K562 (cell line): Measurements from ENCODE around the gene LMNA. TPM values are rescaled to one million over a fixed set of nuclear protein-coding genes. Genes with fewer than 3 reads are reported as not detected.

Experiments used
- ATF7 ChIP-seq: fragments of 450-650 bp; IDR thresholded peaks from 2 replicates; pipeline ENCODE4 v1.7.1; 2014; ENCODE audit warnings: mild to moderate bottlenecking, moderate library complexity
- BCL6 ChIP-seq: fragments of 250-450 bp; sonication (Bioruptor Pico); IDR thresholded peaks from 2 replicates; pipeline ENCODE4 v1.4.0; 2020
- CBX5 ChIP-seq: IDR thresholded peaks from 2 replicates; pipeline ENCODE4 v1.6.1; 2014; ENCODE audit warnings: low read depth, borderline replicate concordance
- CREBBP ChIP-seq: IDR thresholded peaks from one replicate; pipeline ENCODE4 v1.6.1; 2012; ENCODE audit warnings: low read depth, mild to moderate bottlenecking, control low read depth, inconsistent platforms, low read length
- EHMT2 ChIP-seq: fragments of 450-650 bp; IDR thresholded peaks from 2 replicates; pipeline ENCODE4 v1.6.1; 2018; ENCODE audit warnings: antibody characterized with exemption
- ELK3 ChIP-seq: fragments of 450-650 bp; formaldehyde crosslinking; IDR thresholded peaks from 2 replicates; pipeline ENCODE4 v1.4.0; 2020; ENCODE audit warnings: mild to moderate bottlenecking
- HMG20B ChIP-seq: fragments of 250-450 bp; sonication (Bioruptor Pico); IDR thresholded peaks from 2 replicates; pipeline ENCODE4 v1.5.0; 2021; ENCODE audit warnings: mild to moderate bottlenecking
- IFI16 ChIP-seq: fragments of 250-450 bp; sonication (Bioruptor Pico); IDR thresholded peaks from 2 replicates; pipeline ENCODE4 v2.1.2; 2022; ENCODE audit warnings: mild to moderate bottlenecking, inconsistent platforms
- JUN ChIP-seq, 2 experiments: sonication (generic) in 1 of 2; formaldehyde crosslinking in 1 of 2; IDR thresholded peaks; 2 replicates each; pipeline versions ENCODE4 v1.6.1 to v1.8.0; 2012 to 2022; ENCODE audit warnings: borderline replicate concordance in 2 of 2, mild to moderate bottlenecking in 2 of 2, improper control_type of control experiment in 1 of 2, low read depth in 1 of 2, low read length in 1 of 2, missing genetic modification reagents in 1 of 2
- JUND ChIP-seq, 2 experiments: IDR thresholded peaks; 2 replicates in 1 of 2; 3 replicates in 1 of 2; pipeline ENCODE4 v1.6.1; 2011; ENCODE audit warnings: borderline replicate concordance in 2 of 2, low read depth in 2 of 2, low read length in 2 of 2, improper control_type of control experiment in 1 of 2, missing biosample characterization in 1 of 2, missing genetic modification characterization in 1 of 2, missing genetic modification reagents in 1 of 2
- LEF1 ChIP-seq: fragments of 450-650 bp; IDR thresholded peaks from 2 replicates; pipeline ENCODE4 v1.6.1; 2016; ENCODE audit warnings: mild to moderate bottlenecking
- NFIC ChIP-seq: fragments of 450-650 bp; IDR thresholded peaks from 2 replicates; pipeline ENCODE4 v1.6.1; 2017; ENCODE audit warnings: mild to moderate bottlenecking, inconsistent platforms
- NRF1 ChIP-seq, 2 experiments: fragments of 450-650 bp; IDR thresholded peaks in 1 of 2; conservative IDR thresholded peaks in 1 of 2; 2 replicates each; pipeline ENCODE4 v1.6.1; 2014; ENCODE audit warnings: mild to moderate bottlenecking in 2 of 2
- PRDM10 ChIP-seq: fragments of 450-650 bp; IDR thresholded peaks from 2 replicates; pipeline ENCODE4 v1.6.1; 2018; ENCODE audit not compliant: partially characterized antibody
- SMAD1 ChIP-seq: fragments of 150-350 bp; IDR thresholded peaks from 2 replicates; pipeline ENCODE4 v1.6.1; 2014; ENCODE audit warnings: low read length, low read depth; ENCODE audit not compliant: partially characterized antibody
- SMARCC2 ChIP-seq: fragments of 450-650 bp; IDR thresholded peaks from 2 replicates; pipeline ENCODE4 v1.6.1; 2017; ENCODE audit warnings: antibody characterized with exemption, moderate library complexity, mild to moderate bottlenecking, low read depth
- SUPT5H ChIP-seq: fragments of 450-650 bp; IDR thresholded peaks from 2 replicates; pipeline ENCODE4 v1.6.1; 2016
- TEAD1 ChIP-seq, 2 experiments: fragments of 450-650 bp in 1 of 2; sonication (generic) in 1 of 2; formaldehyde crosslinking; IDR thresholded peaks; 2 replicates each; pipeline versions ENCODE4 v1.4.0 to v1.8.0; 2020 to 2022; ENCODE audit warnings: mild to moderate bottlenecking in 2 of 2, missing genetic modification reagents in 1 of 2
- TRIM28 ChIP-seq: fragments of 450-650 bp; IDR thresholded peaks from 2 replicates; pipeline ENCODE4 v1.6.1; 2017
- XRCC4 ChIP-seq: IDR thresholded peaks from one replicate; pipeline ENCODE4 v1.6.1; 2011; ENCODE audit not compliant: insufficient read depth, insufficient read length; ENCODE audit errors: extremely low read depth
- YY1 ChIP-seq, 3 experiments: IDR thresholded peaks; 2 replicates each; pipeline ENCODE4 v1.6.1; 2011; ENCODE audit warnings: low read length in 2 of 3, mild to moderate bottlenecking in 2 of 3, moderate library complexity in 2 of 3, borderline replicate concordance in 1 of 3, control low read depth in 1 of 3, low read depth in 1 of 3; ENCODE audit not compliant: insufficient read depth in 3 of 3, insufficient replicate concordance in 2 of 3, control insufficient read depth in 1 of 3, insufficient read length in 1 of 3; ENCODE audit errors: extremely low read depth in 1 of 3
- ZNF124 ChIP-seq: sonication (generic); formaldehyde crosslinking; IDR thresholded peaks from 2 replicates; pipeline ENCODE4 v1.8.1; 2022; ENCODE audit warnings: missing genetic modification reagents
- ZNF140 ChIP-seq: fragments of 250-450 bp; sonication (Bioruptor Pico); IDR thresholded peaks from 2 replicates; pipeline ENCODE4 v1.8.0; 2021; ENCODE audit warnings: moderate library complexity, mild to moderate bottlenecking, inconsistent platforms
- ZNF717 ChIP-seq: fragments of 250-450 bp; sonication (Bioruptor Pico); IDR thresholded peaks from 2 replicates; pipeline ENCODE4 v1.5.0; 2021
- polyA plus RNA-seq, 8 experiments: library from polyadenylated mRNA; depleted of rRNA in 4 of 8; stranded (reverse) in 5 of 8; unstranded in 3 of 8; fragments of >200 nt; fragmentation: Nextera tagmentation in 2 of 8; fragmentation: Illumina TruSeq in 1 of 8; extraction: Ambion mirVana in 2 of 8; extraction: Trizol in 1 of 8; gene quantifications; 2 replicates each; pipeline versions ENCODE4 v1.2.1 to v1.2.3, GENCODE V29; 2011 to 2014; ENCODE audit warnings: inconsistent platforms in 1 of 8, missing spikeins in 1 of 8
- total RNA-seq, 7 experiments: library from RNA; depleted of rRNA in 6 of 7; stranded (reverse); fragments of >200 nt in 6 of 7; fragmentation: Illumina TruSeq in 2 of 7; extraction: Trizol in 2 of 7; gene quantifications; 2 replicates each; pipeline versions ENCODE4 v1.2.1 to v1.2.3, GENCODE V29; 2011 to 2021; ENCODE audit warnings: low replicate concordance in 1 of 7

LMNA gene
- total and polyA plus RNA-seq, 9 of the 15 experiments (the other 6 are each of a cell fraction or from before 2014, with no cell fraction given), result 1.00 to 347 (median 88.2) TPM

- TF ChIP-seq PRDM10 (peak; percentile 35), TEAD1 (CRISPR knock-in tag; IDR thresholded peaks at IDR 0.05) (no peak), HMG20B (CRISPR knock-in tag) (no peak), JUN (IDR thresholded peaks at IDR 0.05; ENCODE audit: borderline replicate concordance, low read depth, low read length) (peak; percentile 48; the same call in 1 of the 2 replicates), JUN (CRISPR knock-in tag; IDR thresholded peaks at IDR 0.05; ENCODE audit: borderline replicate concordance) (no peak), YY1 (IDR thresholded peaks at IDR 0.05; ENCODE audit: borderline replicate concordance in 1 of 3, control insufficient read depth in 1 of 3, extremely low read depth in 1 of 3, insufficient read depth in 3 of 3, insufficient read length in 1 of 3, insufficient replicate concordance in 2 of 3, low read depth in 1 of 3, low read length in 2 of 3) (peak in 1 of 3 experiments; percentile 40), CREBBP (no peak), ZNF717 (CRISPR knock-in tag) (no peak), XRCC4 (no peak), SMARCC2 (0 out of 2 replicates have a peak, but pooled peaks have one; percentile 51), JUND (IDR thresholded peaks at IDR 0.05; ENCODE audit: borderline replicate concordance, low read depth, low read length) (peak; percentile 80), JUND (tag; IDR thresholded peaks at IDR 0.05; ENCODE audit: borderline replicate concordance, low read depth, low read length) (peak; percentile 62; the same call in 2 of the 3 replicates), ZNF124 (CRISPR knock-in tag) (no peak), BCL6 (CRISPR knock-in tag) (no peak), NRF1 (conservative IDR thresholded peaks at IDR 0.05 in 1 of 2, IDR thresholded peaks at IDR 0.05 in 1 of 2) (0 out of 4 replicates have a peak, but pooled peaks of 1 of the 2 experiments have one; percentile 13), ATF7 (peak; percentile 36), SMAD1 (peak; percentile 60), LEF1 (peak; percentile 23; the same call in 1 of the 2 replicates), CBX5 (no peak), SUPT5H (peak; percentile 42; the same call in 1 of the 2 replicates), NFIC (peak; percentile 92), TRIM28 (no peak), ELK3 (CRISPR knock-in tag) (no peak), EHMT2 (no peak), IFI16 (no peak), ZNF140 (CRISPR knock-in tag) (no peak)
These were observed 8.2 kb downstream of the LMNA start (continued) for GRCh38 chr1:156122519-156123355.
